Neural cell (in vitro differentiated cells): ENCODE data around the gene PPARGC1A. TPM values are rescaled to one million over a fixed set of nuclear protein-coding genes. Genes with fewer than 3 reads are reported as not detected.

ENCODE experiments used
- H2AFZ ChIP-seq: fragments of 200-600, 300-800 bp; sonication (generic), shearing (Covaris generic); 2 replicates; pipeline ENCODE4 v1.6.0; 2014; ENCODE audit warnings: low read depth, mild to moderate bottlenecking, antibody characterized with exemption, low read length, moderate library complexity
- H3F3A ChIP-seq: fragments of 200-600 bp; shearing (Covaris generic); 2 replicates; pipeline ENCODE4 v1.6.1; 2016; ENCODE audit warnings: mild to moderate bottlenecking, moderate library complexity, mixed read lengths, antibody characterized with exemption, low read length; ENCODE audit not compliant: insufficient read depth, poor library complexity, severe bottlenecking
- H3K27ac ChIP-seq: fragments of 200-600, 300-800 bp; sonication (generic), shearing (Covaris generic); 2 replicates; pipeline ENCODE4 v1.5.1; 2014; ENCODE audit warnings: mild to moderate bottlenecking, low read length, moderate library complexity
- H3K27me3 ChIP-seq: fragments of 300-800, 200-600 bp; sonication (generic), shearing (Covaris generic); 2 replicates; pipeline ENCODE4 v1.6.0; 2014; ENCODE audit warnings: mild to moderate bottlenecking, low read depth, low read length, moderate library complexity; ENCODE audit not compliant: insufficient read depth
- H3K36me3 ChIP-seq: fragments of 300-800, 200-600 bp; sonication (generic), shearing (Covaris generic); 2 replicates; pipeline ENCODE4 v1.5.1; 2014; ENCODE audit warnings: mild to moderate bottlenecking, antibody characterized with exemption, low read length, moderate library complexity; ENCODE audit not compliant: insufficient read depth
- H3K4me2 ChIP-seq: fragments of 300-800, 200-600 bp; sonication (generic), shearing (Covaris generic); 2 replicates; pipeline ENCODE4 v1.6.0; 2014; ENCODE audit warnings: mild to moderate bottlenecking, low read length
- H3K4me3 ChIP-seq: fragments of 300-800, 200-600 bp; sonication (generic), shearing (Covaris generic); 2 replicates; pipeline ENCODE4 v1.5.1; 2014; ENCODE audit warnings: mild to moderate bottlenecking, low read length, moderate library complexity
- H3K79me2 ChIP-seq: fragments of 200-600 bp; shearing (Covaris generic); replicated peaks from 2 replicates; pipeline ENCODE4 v1.6.0; 2014; ENCODE audit warnings: mild to moderate bottlenecking, low read length, moderate library complexity; ENCODE audit not compliant: insufficient read depth
- H3K9ac ChIP-seq: fragments of 300-800, 200-600 bp; sonication (generic), shearing (Covaris generic); 2 replicates; pipeline ENCODE4 v1.6.1; 2016; ENCODE audit warnings: mild to moderate bottlenecking, low read length, mixed read lengths
- H3K9me2 ChIP-seq: fragments of 200-600 bp; shearing (Covaris generic); 2 replicates; pipeline ENCODE4 v1.6.1; 2016; ENCODE audit warnings: mild to moderate bottlenecking, low read length, mixed read lengths; ENCODE audit not compliant: insufficient read depth
- H3K9me3 ChIP-seq: fragments of 200-600, 300-800 bp; sonication (generic), shearing (Covaris generic); 2 replicates; pipeline ENCODE4 v1.6.1; 2016; ENCODE audit warnings: mild to moderate bottlenecking, mixed run types, low read length, moderate library complexity, mixed read lengths
- H4K20me1 ChIP-seq: fragments of 200-600 bp; shearing (Covaris generic); 2 replicates; pipeline ENCODE4 v1.6.1; 2016; ENCODE audit warnings: mild to moderate bottlenecking, mixed run types; ENCODE audit not compliant: insufficient read depth
- EP300 ChIP-seq: fragments of 450-650 bp; conservative IDR thresholded peaks from 2 replicates; pipeline ENCODE4 v1.6.1; 2014; ENCODE audit warnings: antibody characterized with exemption, mild to moderate bottlenecking, moderate library complexity; ENCODE audit not compliant: poor library complexity, severe bottlenecking
- EZH2 ChIP-seq: fragments of 200-600, 300-800 bp; shearing (Covaris generic), sonication (generic); IDR thresholded peaks from 2 replicates; pipeline ENCODE4 v1.6.1; 2014; ENCODE audit warnings: antibody characterized with exemption, low read length, borderline replicate concordance, mild to moderate bottlenecking; ENCODE audit not compliant: insufficient read depth, poor library complexity, severe bottlenecking
- MXI1 ChIP-seq: fragments of 450-650 bp; conservative IDR thresholded peaks from 2 replicates; pipeline ENCODE4 v1.6.1; 2014; ENCODE audit warnings: antibody characterized with exemption, mild to moderate bottlenecking; ENCODE audit not compliant: poor library complexity, severe bottlenecking
- POLR2AphosphoS5 ChIP-seq: IDR thresholded peaks from 2 replicates; pipeline ENCODE4 v1.6.1; 2012
- RAD21 ChIP-seq: fragments of 450-650 bp; conservative IDR thresholded peaks from 2 replicates; pipeline ENCODE4 v1.6.1; 2014; ENCODE audit warnings: antibody characterized with exemption, mild to moderate bottlenecking, moderate library complexity
- SMC3 ChIP-seq: fragments of 450-650 bp; conservative IDR thresholded peaks from 2 replicates; pipeline ENCODE4 v1.6.1; 2014; ENCODE audit warnings: antibody characterized with exemption, mild to moderate bottlenecking, moderate library complexity; ENCODE audit not compliant: poor library complexity
- TAF1 ChIP-seq: IDR thresholded peaks from 2 replicates; pipeline ENCODE4 v1.6.1; 2012; ENCODE audit warnings: low read depth
- polyA plus RNA-seq: library from polyadenylated mRNA; depleted of rRNA; stranded (reverse); fragments of >200 nt; gene quantifications from 2 replicates; pipeline ENCODE4 v1.2.3, GENCODE V29; 2014
- TF ChIP-seq, protein P1 (sequence below): fragments of 450-650 bp; IDR thresholded peaks from 2 replicates; pipeline ENCODE4 v1.5.1; 2014; ENCODE audit warnings: antibody characterized with exemption, mild to moderate bottlenecking, moderate library complexity; ENCODE audit not compliant: poor library complexity, severe bottlenecking
- TF ChIP-seq, protein P2 (sequence below): IDR thresholded peaks from 2 replicates; pipeline ENCODE4 v1.6.1; 2012; ENCODE audit warnings: borderline replicate concordance

PPARGC1A gene
- polyA plus RNA-seq, 1 donor from 2014 or later = 7.2 TPM

DNA sequence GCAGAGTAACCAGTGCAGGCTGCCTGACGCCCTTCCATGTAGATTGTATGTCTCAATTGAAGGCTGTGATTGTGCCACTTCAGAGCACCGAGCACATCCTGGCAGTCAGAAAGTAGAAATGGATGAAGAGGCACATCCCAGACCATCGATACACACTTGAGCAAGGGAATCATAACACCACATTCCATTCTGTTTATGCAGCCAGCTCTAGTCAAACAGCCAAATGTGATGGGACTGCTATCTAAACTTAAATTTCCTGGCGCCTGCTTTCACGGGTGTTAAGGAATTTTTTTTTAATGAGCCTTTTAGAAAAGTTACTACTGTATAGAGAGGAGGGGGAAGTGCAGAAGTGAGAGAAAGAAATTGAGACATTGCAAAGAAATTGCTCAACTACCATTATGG, 84.4 kb downstream of the PPARGC1A start (continued):
- TF ChIP-seq MXI1 (no peak), RAD21 (no peak), TAF1 (no peak)

DNA sequence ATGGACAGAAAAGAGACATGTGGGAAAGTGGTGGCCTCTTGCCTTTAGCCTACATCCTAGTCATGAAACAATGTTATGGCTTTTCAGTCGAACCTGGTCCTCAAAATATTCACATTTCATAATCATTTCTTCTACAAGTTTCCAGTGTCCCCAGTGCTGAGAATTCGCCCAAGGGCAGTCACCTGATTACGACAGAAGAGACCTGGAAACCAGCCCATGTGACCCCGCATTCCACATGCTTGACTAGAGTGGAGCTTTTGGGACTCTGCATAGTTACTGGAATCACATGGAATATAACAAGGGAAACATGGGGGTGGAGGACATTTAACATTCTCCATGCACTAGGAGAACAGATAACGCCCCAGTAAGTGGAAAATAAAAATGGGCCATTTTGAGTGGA, 100.1 kb downstream of the PPARGC1A start:
- no peak overlapping the region for H3K4me2 ChIP-seq
- H3K9ac ChIP-seq = no peak overlapping the region
- H3K36me3 ChIP-seq = no peaks in the 10 kb centered on the region
- H2AFZ ChIP-seq = no peak overlapping the region
- no peaks in the 10 kb centered on the region for H3K9me2 ChIP-seq
- no peaks in the 10 kb centered on the region for H3K79me2 ChIP-seq
- no peaks in the 10 kb centered on the region for H3K9me3 ChIP-seq
- TF ChIP-seq EZH2 = no peak
- TF ChIP-seq EP300 = no peak
- no peak for TF ChIP-seq SMC3
- TF ChIP-seq, protein P1, sequence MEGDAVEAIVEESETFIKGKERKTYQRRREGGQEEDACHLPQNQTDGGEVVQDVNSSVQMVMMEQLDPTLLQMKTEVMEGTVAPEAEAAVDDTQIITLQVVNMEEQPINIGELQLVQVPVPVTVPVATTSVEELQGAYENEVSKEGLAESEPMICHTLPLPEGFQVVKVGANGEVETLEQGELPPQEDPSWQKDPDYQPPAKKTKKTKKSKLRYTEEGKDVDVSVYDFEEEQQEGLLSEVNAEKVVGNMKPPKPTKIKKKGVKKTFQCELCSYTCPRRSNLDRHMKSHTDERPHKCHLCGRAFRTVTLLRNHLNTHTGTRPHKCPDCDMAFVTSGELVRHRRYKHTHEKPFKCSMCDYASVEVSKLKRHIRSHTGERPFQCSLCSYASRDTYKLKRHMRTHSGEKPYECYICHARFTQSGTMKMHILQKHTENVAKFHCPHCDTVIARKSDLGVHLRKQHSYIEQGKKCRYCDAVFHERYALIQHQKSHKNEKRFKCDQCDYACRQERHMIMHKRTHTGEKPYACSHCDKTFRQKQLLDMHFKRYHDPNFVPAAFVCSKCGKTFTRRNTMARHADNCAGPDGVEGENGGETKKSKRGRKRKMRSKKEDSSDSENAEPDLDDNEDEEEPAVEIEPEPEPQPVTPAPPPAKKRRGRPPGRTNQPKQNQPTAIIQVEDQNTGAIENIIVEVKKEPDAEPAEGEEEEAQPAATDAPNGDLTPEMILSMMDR = no peak
- no peak for TF ChIP-seq RAD21
- TF ChIP-seq POLR2AphosphoS5 = no peak
- TF ChIP-seq, protein P2, sequence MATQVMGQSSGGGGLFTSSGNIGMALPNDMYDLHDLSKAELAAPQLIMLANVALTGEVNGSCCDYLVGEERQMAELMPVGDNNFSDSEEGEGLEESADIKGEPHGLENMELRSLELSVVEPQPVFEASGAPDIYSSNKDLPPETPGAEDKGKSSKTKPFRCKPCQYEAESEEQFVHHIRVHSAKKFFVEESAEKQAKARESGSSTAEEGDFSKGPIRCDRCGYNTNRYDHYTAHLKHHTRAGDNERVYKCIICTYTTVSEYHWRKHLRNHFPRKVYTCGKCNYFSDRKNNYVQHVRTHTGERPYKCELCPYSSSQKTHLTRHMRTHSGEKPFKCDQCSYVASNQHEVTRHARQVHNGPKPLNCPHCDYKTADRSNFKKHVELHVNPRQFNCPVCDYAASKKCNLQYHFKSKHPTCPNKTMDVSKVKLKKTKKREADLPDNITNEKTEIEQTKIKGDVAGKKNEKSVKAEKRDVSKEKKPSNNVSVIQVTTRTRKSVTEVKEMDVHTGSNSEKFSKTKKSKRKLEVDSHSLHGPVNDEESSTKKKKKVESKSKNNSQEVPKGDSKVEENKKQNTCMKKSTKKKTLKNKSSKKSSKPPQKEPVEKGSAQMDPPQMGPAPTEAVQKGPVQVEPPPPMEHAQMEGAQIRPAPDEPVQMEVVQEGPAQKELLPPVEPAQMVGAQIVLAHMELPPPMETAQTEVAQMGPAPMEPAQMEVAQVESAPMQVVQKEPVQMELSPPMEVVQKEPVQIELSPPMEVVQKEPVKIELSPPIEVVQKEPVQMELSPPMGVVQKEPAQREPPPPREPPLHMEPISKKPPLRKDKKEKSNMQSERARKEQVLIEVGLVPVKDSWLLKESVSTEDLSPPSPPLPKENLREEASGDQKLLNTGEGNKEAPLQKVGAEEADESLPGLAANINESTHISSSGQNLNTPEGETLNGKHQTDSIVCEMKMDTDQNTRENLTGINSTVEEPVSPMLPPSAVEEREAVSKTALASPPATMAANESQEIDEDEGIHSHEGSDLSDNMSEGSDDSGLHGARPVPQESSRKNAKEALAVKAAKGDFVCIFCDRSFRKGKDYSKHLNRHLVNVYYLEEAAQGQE = no peak
- TF ChIP-seq MXI1 = no peak
- TF ChIP-seq TAF1 = no peak
- H3F3A ChIP-seq = no peaks in the 10 kb centered on the region
- no peak overlapping the region for H3K27ac ChIP-seq
- no peaks in the 10 kb centered on the region for H4K20me1 ChIP-seq
- H3K27me3 ChIP-seq = no peaks in the 10 kb centered on the region
- H3K4me3 ChIP-seq = no peak overlapping the region

DNA sequence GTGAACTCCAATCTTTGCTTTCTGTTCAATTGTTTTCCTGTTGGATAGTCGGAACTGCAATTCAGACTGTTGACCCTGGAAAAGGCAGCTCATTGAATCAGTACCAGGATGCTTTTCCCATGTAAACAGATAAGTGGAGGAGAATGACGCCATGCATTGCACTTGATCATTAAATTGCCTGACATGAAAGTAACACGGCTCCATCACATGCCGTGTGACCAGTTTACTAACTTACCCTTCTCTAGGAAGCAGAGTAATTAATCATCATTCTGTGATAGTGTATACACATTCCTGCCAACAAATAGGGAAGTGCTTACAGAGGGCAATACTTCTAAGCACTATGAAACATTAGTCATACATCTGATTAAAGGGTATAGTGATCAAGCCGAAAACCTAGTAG, 101.4 kb downstream of the PPARGC1A start:
- Histone ChIP-seq H3K4me2 (no peak overlapping the region), H3K9me2 (no peaks in the 10 kb centered on the region), H2AFZ (no peak overlapping the region), H3K27ac (no peak overlapping the region), H3K27me3 (no peaks in the 10 kb centered on the region), H3K4me3 (no peak overlapping the region), H4K20me1 (no peaks in the 10 kb centered on the region), H3K36me3 (no peaks in the 10 kb centered on the region), H3F3A (no peaks in the 10 kb centered on the region), H3K9ac (no peak overlapping the region), H3K9me3 (no peaks in the 10 kb centered on the region), H3K79me2 (no peaks in the 10 kb centered on the region)
- TF ChIP-seq TAF1 (no peak), EZH2 (no peak), POLR2AphosphoS5 (no peak), EP300 (no peak), SMC3 (no peak), RAD21 (no peak), MXI1 (no peak)
- TF ChIP-seq, protein P2 = no peak
- TF ChIP-seq, protein P1 = no peak
